Osteoblast (primary cell): ENCODE data around the gene EDEM3. TPM values are rescaled to one million over a fixed set of nuclear protein-coding genes. Genes with fewer than 3 reads are reported as not detected.

Experiments used
- DNase-seq: peaks from one replicate; pipeline ENCODE4 v3.0.0; 2011; ENCODE audit warnings: low spot score, mixed read lengths; ENCODE audit not compliant: insufficient read length; ENCODE audit errors: missing footprints
- H2AFZ ChIP-seq: 2 replicates; pipeline ENCODE4 v1.6.0; 2011; ENCODE audit warnings: mild to moderate bottlenecking, low read length
- H3K27ac ChIP-seq: 2 replicates; pipeline ENCODE4 v1.5.1; 2011; ENCODE audit warnings: mild to moderate bottlenecking, low read depth, low read length, moderate library complexity
- H3K27me3 ChIP-seq: 2 replicates; pipeline ENCODE4 v1.6.0; 2012; ENCODE audit warnings: mild to moderate bottlenecking, control low read depth, inconsistent platforms, low read length, moderate library complexity; ENCODE audit not compliant: insufficient read depth
- H3K36me3 ChIP-seq: 2 replicates; pipeline ENCODE4 v1.5.1; 2011; ENCODE audit warnings: mild to moderate bottlenecking, low read length, control low read depth, moderate library complexity; ENCODE audit not compliant: insufficient read depth
- H3K4me1 ChIP-seq: 2 replicates; pipeline ENCODE4 v1.5.1; 2011; ENCODE audit warnings: mild to moderate bottlenecking, low read length, control low read depth, moderate library complexity; ENCODE audit not compliant: insufficient read depth
- H3K4me2 ChIP-seq: 2 replicates; pipeline ENCODE4 v1.6.0; 2011; ENCODE audit warnings: mild to moderate bottlenecking, low read length; ENCODE audit not compliant: insufficient read depth
- H3K4me3 ChIP-seq: fragments of 200-600 bp; sonication (generic); 3 replicates; pipeline ENCODE4 v1.5.1; 2012; ENCODE audit warnings: mild to moderate bottlenecking, low read length, inconsistent platforms; ENCODE audit not compliant: insufficient read depth
- H3K79me2 ChIP-seq: 2 replicates; pipeline ENCODE4 v1.6.0; 2012; ENCODE audit warnings: mild to moderate bottlenecking, low read length, control low read depth, inconsistent platforms; ENCODE audit not compliant: insufficient read depth
- H3K9me3 ChIP-seq: 2 replicates; pipeline ENCODE4 v1.5.1; 2011; ENCODE audit warnings: low read depth, low read length, control low read depth
- H4K20me1 ChIP-seq: 2 replicates; pipeline ENCODE4 v1.6.0; 2012; ENCODE audit warnings: mild to moderate bottlenecking, low read length, control low read depth; ENCODE audit not compliant: insufficient read depth
- CTCF ChIP-seq: IDR thresholded peaks from 2 replicates; pipeline ENCODE4 v1.5.1; 2011; ENCODE audit warnings: mild to moderate bottlenecking, low read depth, low read length, moderate library complexity; ENCODE audit errors: extremely low read depth
- total RNA-seq: library from RNA; depleted of rRNA; stranded (reverse); fragments of >200 nt; gene quantifications from 2 replicates; pipeline ENCODE4 v1.2.3, GENCODE V29; 2012

The EDEM3 gene
- total RNA-seq, 1 donor, result 43.1 TPM

DNA sequence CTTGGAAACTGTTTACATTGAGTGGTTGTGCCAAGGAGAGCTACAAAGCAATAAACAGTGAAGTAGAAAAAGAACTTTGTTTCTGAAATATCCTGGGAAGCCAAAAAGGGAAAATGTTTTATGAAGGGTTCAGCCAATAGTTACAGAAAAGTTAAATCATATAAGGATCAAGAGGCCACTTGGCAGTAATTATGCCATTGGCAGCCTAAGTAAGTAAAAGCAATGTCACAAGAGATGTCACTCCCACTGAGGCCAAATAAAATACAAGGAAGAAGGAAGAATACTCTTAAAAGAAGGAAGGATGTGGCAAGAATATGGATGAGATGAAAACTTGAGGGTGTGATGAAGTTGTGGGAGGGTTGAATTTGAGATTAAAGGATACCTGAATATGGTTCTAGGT is 45.2 kb downstream of the EDEM3 start:
- no peaks in the 10 kb centered on the region for H3K4me1 ChIP-seq
- H4K20me1 ChIP-seq, result no peaks in the 10 kb centered on the region
- H3K36me3 ChIP-seq, result peaks cover 80% of the 10 kb centered on the region
- TF ChIP-seq CTCF, result no peak
- no peak overlapping the region for H3K4me2 ChIP-seq
- no peaks in the 10 kb centered on the region for H3K9me3 ChIP-seq
- H3K27ac ChIP-seq, result no peak overlapping the region
- H3K4me3 ChIP-seq, result no peak overlapping the region
- no peak for DNase-seq
- no peaks in the 10 kb centered on the region for H3K27me3 ChIP-seq
- no peaks in the 10 kb centered on the region for H3K79me2 ChIP-seq
- H2AFZ ChIP-seq, result no peak overlapping the region

DNA sequence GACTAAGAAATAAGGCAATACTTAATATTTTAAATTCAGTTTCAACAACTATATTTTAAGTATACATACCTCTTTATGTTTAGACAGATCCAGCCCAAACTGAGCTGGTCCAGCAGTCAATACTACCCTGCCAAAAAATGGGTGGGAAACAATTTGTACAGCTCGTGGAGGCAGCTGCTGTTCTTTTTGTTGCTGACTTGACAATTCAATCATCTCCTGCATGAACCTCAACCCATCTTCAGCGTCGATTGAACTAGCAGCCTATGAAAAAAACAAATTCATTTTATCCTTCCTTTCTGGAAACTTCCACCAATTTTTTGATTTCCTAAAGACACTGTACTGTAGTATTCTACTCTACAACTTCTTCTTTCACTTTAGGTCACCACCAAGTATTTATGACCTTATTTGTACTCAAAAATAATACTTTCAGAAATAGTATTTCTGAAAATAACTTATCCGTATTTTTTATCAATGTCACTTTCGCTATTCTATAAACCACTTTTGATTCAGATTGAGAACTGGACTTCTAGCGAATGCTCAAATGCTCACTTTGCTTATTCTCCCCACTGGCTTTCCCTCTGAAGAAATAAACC is 46.5 kb downstream of the EDEM3 start:
- no peaks in the 10 kb centered on the region for H4K20me1 ChIP-seq
- no peaks in the 10 kb centered on the region for H3K79me2 ChIP-seq

GRCh38 chr1:184705271-184705670 is 49.4 kb downstream of the EDEM3 start:
- no peak for DNase-seq

More for the DNA sequence above, 46.5 kb downstream of the EDEM3 start:
- Histone ChIP-seq H3K27ac (no peak overlapping the region), H3K27me3 (no peaks in the 10 kb centered on the region), H3K36me3 (peaks cover 76% of the 10 kb centered on the region), H2AFZ (no peak overlapping the region), H3K4me2 (no peak overlapping the region), H3K4me3 (no peak overlapping the region), H3K4me1 (no peaks in the 10 kb centered on the region), H3K9me3 (no peaks in the 10 kb centered on the region)
- no peak for DNase-seq
- no peak for TF ChIP-seq CTCF

DNA sequence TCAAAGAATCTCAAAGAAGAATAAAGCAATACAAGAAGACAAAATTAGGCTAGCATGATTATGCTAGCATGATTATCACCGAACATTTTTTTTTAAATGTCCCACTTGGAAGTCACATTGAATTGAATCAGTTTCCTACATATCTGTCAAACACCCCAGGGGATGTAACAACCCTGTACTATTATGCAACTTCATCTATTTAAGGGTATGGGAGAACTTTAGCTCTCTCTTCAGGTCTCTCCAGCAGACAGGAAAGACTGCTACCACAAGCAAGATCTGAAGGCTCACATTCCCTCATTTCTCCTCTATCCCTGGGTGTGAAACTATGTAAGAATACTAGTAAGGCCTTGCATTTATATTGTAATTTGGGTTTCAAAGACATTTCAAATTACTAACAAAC is 52.8 kb downstream of the EDEM3 start:
- no peak overlapping the region for H3K4me2 ChIP-seq
- no peaks in the 10 kb centered on the region for H4K20me1 ChIP-seq
- no peak for DNase-seq
- H3K27ac ChIP-seq, result no peak overlapping the region
- no peaks in the 10 kb centered on the region for H3K27me3 ChIP-seq
- H3K4me3 ChIP-seq, result no peak overlapping the region
- H2AFZ ChIP-seq, result no peak overlapping the region
- no peak for TF ChIP-seq CTCF
- peaks cover 3% of the 10 kb centered on the region for H3K4me1 ChIP-seq
- H3K9me3 ChIP-seq, result no peaks in the 10 kb centered on the region
- peaks cover 47% of the 10 kb centered on the region for H3K36me3 ChIP-seq
- H3K79me2 ChIP-seq, result no peaks in the 10 kb centered on the region

More at GRCh38 chr1:184705271-184705670, 49.4 kb downstream of the EDEM3 start:
- no peak overlapping the region for H3K27ac ChIP-seq
- H3K4me3 ChIP-seq, result no peak overlapping the region
- peaks cover 77% of the 10 kb centered on the region for H3K36me3 ChIP-seq
- H3K4me2 ChIP-seq, result no peak overlapping the region
- no peaks in the 10 kb centered on the region for H4K20me1 ChIP-seq
- H3K4me1 ChIP-seq, result no peaks in the 10 kb centered on the region
- no peaks in the 10 kb centered on the region for H3K27me3 ChIP-seq
- no peak for TF ChIP-seq CTCF
- H2AFZ ChIP-seq, result no peak overlapping the region
- H3K79me2 ChIP-seq, result no peaks in the 10 kb centered on the region
- no peaks in the 10 kb centered on the region for H3K9me3 ChIP-seq
